Colonic mucosa (tissue), 4 donors: Measurements from ENCODE around the gene CYP4F8. TPM values are rescaled to one million over a fixed set of nuclear protein-coding genes. Genes with fewer than 3 reads are reported as not detected.
"Not testable (repeated sequence)": the region's sequence is repeated elsewhere in the genome, so short reads cannot be mapped to it uniquely, and the experiment has no call there.

Source experiments
- DNase-seq: peaks from one replicate; pipeline ENCODE4 v3.0.0-alpha.2; 2020
- H3K27ac ChIP-seq: fragments of 200-600 bp; one replicate; pipeline ENCODE4 v1.8.0; 2021
- H3K27me3 ChIP-seq: fragments of 200-600 bp; one replicate; pipeline ENCODE4 v1.8.0; 2021
- H3K36me3 ChIP-seq: fragments of 200-600 bp; one replicate; pipeline ENCODE4 v1.8.0; 2021
- H3K4me1 ChIP-seq: fragments of 200-600 bp; one replicate; pipeline ENCODE4 v1.8.0; 2021; ENCODE audit warnings: mild to moderate bottlenecking
- H3K4me3 ChIP-seq: fragments of 200-600 bp; one replicate; pipeline ENCODE4 v1.8.0; 2021
- H3K9ac ChIP-seq, 2 donors: one replicate each; pipeline ENCODE4 v1.7.0; 2013; ENCODE audit warnings: control low read depth in 2 of 2, low read depth in 2 of 2, low read length in 2 of 2
- H3K9me3 ChIP-seq: fragments of 200-600 bp; one replicate; pipeline ENCODE4 v1.8.0; 2021
- CTCF ChIP-seq: fragments of 200-600 bp; IDR thresholded peaks from one replicate; pipeline ENCODE4 v1.8.0; 2022; ENCODE audit warnings: antibody characterized with exemption, mild to moderate bottlenecking
- intact Hi-C: fragments of 100-400 bp; cut with DNase I; formaldehyde crosslinking; loops from one replicate; pipeline ENCODE4 v1.14.1; 2022
- total RNA-seq, 2 donors: library from RNA; stranded (reverse); fragmentation: NEBNext Ultra II Directional in 1 of 2; extraction: Animal tissue kit (Norgen Biotek cat#: 25700) in 1 of 2; gene quantifications; one replicate each; pipeline ENCODE4 v1.2.1, GENCODE V29; 2021
- donor health status: healthy.
- donor health status: DM: no; HTN: no; CAD: no.
- donor health status: DM: no; HTN: no; CAD: no.

Gene CYP4F8
- total RNA-seq, 2 donors from 2014 or later = not detected

GRCh38 chr19:15589760-15590451 lies 25.1 kb upstream of the CYP4F8 start:
- H3K9ac ChIP-seq = no peak overlapping the region
- no peak overlapping the region for H3K4me3 ChIP-seq
- no peak for TF ChIP-seq CTCF
- H3K36me3 ChIP-seq = no peaks in the 10 kb centered on the region
- intact Hi-C loops = no loop called here
- no peak overlapping the region for H3K27ac ChIP-seq
- no peak for DNase-seq
- no peaks in the 10 kb centered on the region for H3K4me1 ChIP-seq
- no peaks in the 10 kb centered on the region for H3K27me3 ChIP-seq
- H3K9me3 ChIP-seq = no peaks in the 10 kb centered on the region

GRCh38 chr19:15591796-15592195 lies 23.2 kb upstream of the CYP4F8 start:
- Histone ChIP-seq H3K4me1 (no peaks in the 10 kb centered on the region), H3K27me3 (no peaks in the 10 kb centered on the region), H3K36me3 (no peaks in the 10 kb centered on the region), H3K9me3 (no peaks in the 10 kb centered on the region), H3K9ac (no peak overlapping the region), H3K27ac (no peak overlapping the region), H3K4me3 (no peak overlapping the region)
- intact Hi-C loops = no loop called here
- DNase-seq = no peak
- TF ChIP-seq CTCF = no peak

GRCh38 chr19:15592506-15592905 lies 22.5 kb upstream of the CYP4F8 start:
- H3K27ac ChIP-seq, H3K36me3 ChIP-seq, H3K9me3 ChIP-seq, H3K27me3 ChIP-seq, DNase-seq, H3K4me3 ChIP-seq, H3K9ac ChIP-seq, intact Hi-C loops, H3K4me1 ChIP-seq: not testable (repeated sequence)

- H3K4me3 ChIP-seq, H3K27ac ChIP-seq, H3K9me3 ChIP-seq, H3K27me3 ChIP-seq, intact Hi-C loops, H3K4me1 ChIP-seq, H3K36me3 ChIP-seq, DNase-seq, H3K9ac ChIP-seq: not testable (repeated sequence)
These were observed 21.3 kb upstream of the CYP4F8 start for GRCh38 chr19:15593766-15594165.

- H3K4me3 ChIP-seq = no peak overlapping the region
- H3K4me1 ChIP-seq = no peaks in the 10 kb centered on the region
- intact Hi-C loops = no loop called here
- H3K36me3 ChIP-seq = no peaks in the 10 kb centered on the region
- no peak for TF ChIP-seq CTCF
- H3K9ac ChIP-seq = no peak overlapping the region
- H3K27me3 ChIP-seq = no peaks in the 10 kb centered on the region
- DNase-seq = no peak
- H3K27ac ChIP-seq = no peak overlapping the region
- H3K9me3 ChIP-seq = no peaks in the 10 kb centered on the region
These were observed 19.9 kb upstream of the CYP4F8 start for GRCh38 chr19:15595069-15595468.

- H3K9ac ChIP-seq, intact Hi-C loops, H3K4me3 ChIP-seq, DNase-seq, H3K27me3 ChIP-seq, H3K9me3 ChIP-seq, H3K27ac ChIP-seq, H3K4me1 ChIP-seq, H3K36me3 ChIP-seq: not testable (repeated sequence)
These were observed 6.8 kb upstream of the CYP4F8 start for GRCh38 chr19:15607978-15608925.

GRCh38 chr19:15609261-15609660 lies 5.8 kb upstream of the CYP4F8 start:
- Histone ChIP-seq H3K27me3 (no peaks in the 10 kb centered on the region), H3K4me1 (no peaks in the 10 kb centered on the region), H3K36me3 (no peaks in the 10 kb centered on the region), H3K9ac (no peak overlapping the region), H3K4me3 (no peak overlapping the region), H3K9me3 (no peaks in the 10 kb centered on the region), H3K27ac (no peak overlapping the region)
- intact Hi-C loops = no loop called here
- no peak for DNase-seq
- TF ChIP-seq CTCF = no peak
